AG10803 (cell line): ENCODE results near the gene VAC14.

ENCODE experiments used
- DNase-seq: peaks from one replicate; pipeline ENCODE4 v3.0.0; 2010; ENCODE audit warnings: low read depth
- H3K4me3 ChIP-seq: 2 replicates; pipeline ENCODE4 v1.5.1; 2011; ENCODE audit warnings: mild to moderate bottlenecking, low read length, control low read depth
- CTCF ChIP-seq: conservative IDR thresholded peaks from 2 replicates; pipeline ENCODE4 v1.5.1; 2011; ENCODE audit warnings: mild to moderate bottlenecking, low read length, control low read depth, inconsistent platforms

VAC14 gene

DNA sequence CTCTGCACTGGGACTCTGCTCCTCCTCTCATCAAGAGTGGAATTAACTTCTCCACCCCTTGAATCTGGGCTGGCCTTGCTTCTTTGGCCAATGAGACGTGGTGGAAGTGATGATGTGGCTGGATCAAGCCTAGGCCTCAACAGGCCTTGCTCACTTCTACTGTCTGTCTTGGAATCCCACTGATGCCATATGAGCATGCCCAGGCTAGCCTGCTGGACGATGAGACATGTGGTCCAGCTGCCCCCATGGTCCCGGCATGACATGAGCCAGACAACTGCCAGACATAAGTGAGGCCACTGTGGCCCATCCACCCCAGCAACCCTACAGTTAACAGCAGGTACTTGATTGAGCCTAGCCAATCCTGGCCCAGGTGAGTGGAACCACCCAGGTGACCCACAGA lies 18.7 kb downstream of the VAC14 start:
- TF ChIP-seq CTCF, result no peak
- no peak for DNase-seq
- H3K4me3 ChIP-seq, result no peak overlapping the region

DNA sequence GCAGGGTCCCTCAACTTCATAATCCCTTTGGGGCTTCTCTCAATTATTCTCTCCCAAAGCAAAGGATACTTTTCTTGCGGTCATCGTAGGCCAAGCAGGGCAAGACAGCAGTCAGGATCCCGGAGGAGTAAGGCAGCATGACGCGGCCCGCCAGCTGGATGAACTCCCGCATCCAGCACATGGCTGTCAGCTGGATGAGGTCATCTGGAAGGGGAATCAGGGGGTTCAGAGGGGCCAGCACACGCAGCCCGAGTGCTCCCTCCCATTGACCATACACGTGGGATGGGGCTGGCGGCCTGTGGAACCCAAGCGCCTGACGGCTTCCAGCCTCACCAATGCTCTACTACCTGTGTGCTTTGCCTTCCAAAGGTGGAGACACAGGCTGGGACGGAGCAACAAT lies 19.2 kb downstream of the VAC14 start:
- no peak overlapping the region for H3K4me3 ChIP-seq
- TF ChIP-seq CTCF, result no peak
- DNase-seq, result no peak

DNA sequence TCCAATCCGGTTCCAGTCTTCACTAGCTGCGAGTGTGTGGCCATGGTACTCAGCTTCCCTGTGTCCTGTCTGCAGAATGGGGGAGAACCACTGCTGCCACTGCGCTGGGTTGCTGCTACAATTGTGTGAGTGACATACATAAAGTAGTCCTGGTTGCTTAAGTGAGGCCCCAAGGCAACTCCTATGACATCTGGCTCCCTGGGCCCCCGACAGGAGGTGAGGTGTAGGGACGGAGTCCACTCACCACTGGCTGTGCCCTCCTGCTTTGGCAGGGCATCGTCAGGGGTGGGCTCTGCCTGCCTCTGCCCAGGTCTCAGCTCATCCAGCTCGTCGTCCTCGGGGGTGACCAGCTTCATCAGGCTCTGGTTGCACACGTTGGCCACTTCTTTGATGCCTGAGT lies 20.4 kb downstream of the VAC14 start:
- DNase-seq, result no peak
- H3K4me3 ChIP-seq, result no peak overlapping the region
- no peak for TF ChIP-seq CTCF

DNA sequence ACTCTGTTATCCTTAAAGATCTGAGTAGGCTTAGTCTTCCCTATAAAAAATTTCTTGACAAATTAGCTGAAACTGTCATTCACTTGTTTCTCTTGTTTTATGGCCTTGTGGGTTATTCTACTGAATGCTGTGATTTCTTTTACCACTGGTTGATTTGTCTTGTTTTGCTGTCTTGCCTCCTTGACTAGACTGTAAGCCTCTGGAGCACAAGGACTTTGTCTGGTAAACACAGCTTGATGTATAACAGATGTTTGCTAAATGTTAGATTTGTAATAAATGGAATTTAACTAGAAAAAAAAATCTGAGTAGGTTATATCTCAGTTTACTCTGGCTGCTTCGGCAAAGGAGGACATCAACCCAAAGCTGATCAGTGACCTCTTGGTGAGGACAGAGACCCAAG lies 21.6 kb downstream of the VAC14 start:
- H3K4me3 ChIP-seq, result no peak overlapping the region
- TF ChIP-seq CTCF, result no peak
- peak; percentile 62 for DNase-seq

DNA sequence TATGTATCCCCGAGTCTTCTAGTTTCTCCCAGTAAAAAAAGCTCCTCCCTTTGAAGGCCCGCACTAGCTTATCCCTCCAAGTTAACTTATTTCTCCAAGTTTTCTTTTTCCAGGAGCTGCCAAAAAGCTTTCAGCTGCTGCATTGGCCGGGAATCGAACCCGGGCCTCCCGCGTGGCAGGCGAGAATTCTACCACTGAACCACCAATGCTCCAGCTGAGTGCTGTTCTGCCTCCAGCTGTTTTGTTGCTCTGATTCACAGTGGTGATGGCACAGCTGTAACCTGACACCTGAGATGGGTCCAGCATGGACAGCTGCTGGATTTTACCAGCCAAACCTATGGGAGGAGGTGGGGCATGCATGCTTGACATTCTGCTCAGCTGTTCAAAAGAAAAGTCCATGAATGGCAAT lies 22.1 kb downstream of the VAC14 start:
- H3K4me3 ChIP-seq, result no peak overlapping the region
- TF ChIP-seq CTCF, result no peak
- DNase-seq, result peak; percentile 91

DNA sequence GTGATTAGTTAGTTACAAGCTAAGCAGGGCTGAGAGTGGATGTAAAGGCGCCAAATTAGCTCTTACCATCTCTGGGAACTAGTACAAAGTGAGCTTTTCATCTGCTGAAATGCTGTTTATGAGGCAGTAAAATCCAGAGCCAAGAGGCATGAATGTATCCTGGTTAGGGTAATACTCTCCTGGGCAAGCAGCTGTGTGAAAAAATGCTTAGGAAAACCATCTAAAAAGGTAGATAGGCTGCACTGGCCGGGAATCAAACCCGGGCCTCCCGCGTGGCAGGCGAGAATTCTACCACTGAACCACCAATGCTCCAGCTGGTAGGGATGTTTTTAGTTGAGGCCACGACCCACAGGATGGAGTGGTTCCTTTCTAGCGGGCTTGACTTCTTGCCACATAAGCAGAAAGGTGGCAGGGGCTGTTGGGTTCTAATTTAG lies 23.0 kb downstream of the VAC14 start:
- H3K4me3 ChIP-seq, result no peak overlapping the region
- peak; percentile 28 for DNase-seq
- TF ChIP-seq CTCF, result no peak

DNA sequence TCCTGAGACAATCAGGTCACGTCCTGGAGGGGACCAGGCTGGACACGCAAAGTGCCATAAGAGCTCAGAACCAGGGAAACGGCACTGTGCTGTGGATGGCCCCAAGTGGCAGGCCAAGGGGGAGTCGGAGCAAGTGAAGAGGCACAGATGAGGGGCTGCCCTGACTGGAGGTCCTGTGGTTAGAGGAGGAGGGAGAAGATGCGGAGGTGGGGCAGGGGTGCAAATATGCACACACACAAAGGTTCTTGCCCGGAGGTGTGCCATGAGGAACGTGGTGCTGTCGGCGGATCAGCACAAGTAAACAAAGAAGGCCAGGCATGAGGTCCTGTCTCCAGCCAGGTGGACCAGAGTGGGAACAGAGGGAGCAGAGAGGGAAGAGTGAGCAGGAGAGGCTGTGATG lies 23.5 kb downstream of the VAC14 start:
- no peak for DNase-seq
- TF ChIP-seq CTCF, result no peak
- no peak overlapping the region for H3K4me3 ChIP-seq
